Measurements from ENCODE around the gene SKOR1. TPM values are rescaled to one million over a fixed set of nuclear protein-coding genes. Genes with fewer than 3 reads are reported as not detected.

SKOR1 gene
- total RNA-seq, 1 donor from 2014 or later, result not detected

DNA sequence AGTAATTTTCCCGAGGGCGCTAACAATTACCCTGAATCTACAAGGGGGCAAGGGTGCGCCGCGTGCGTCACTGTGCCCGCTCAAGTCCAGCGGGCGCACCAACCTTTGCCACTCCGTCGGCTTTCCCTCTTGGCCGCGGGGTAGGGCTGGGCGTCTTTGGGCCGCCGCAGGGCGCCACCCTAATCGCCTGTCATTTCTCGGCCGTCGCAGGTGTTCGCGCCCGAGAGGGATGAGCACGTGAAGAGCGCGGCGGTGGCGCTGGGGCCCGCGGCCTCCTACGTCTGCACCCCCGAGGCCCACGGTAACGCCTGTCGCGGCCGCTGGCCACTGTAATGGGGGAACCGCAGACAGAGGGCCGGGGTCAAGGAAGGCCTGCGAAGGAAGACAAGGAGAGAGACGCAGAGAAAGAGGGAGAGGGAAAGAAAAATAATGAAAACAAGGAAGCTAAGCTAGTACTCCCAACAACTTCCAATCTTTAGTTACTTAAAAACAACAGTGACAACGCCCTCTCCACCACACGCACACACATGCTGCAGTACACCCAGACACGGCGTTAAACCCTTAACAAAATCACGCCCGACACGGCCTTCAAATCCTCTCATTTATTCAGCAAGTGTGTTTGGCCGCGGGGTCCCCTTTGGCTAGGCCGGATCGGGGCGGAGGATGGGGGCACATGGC lies 3.8 kb downstream of the SKOR1 start:
- H4K20me1 ChIP-seq (ENCODE audit: insufficient read depth, low read length), result peaks cover 14% of the 10 kb centered on the region
- H3K9me3 ChIP-seq (ENCODE audit: insufficient read depth, low read depth, low read length), result peaks cover 7% of the 10 kb centered on the region
- H3K9ac ChIP-seq (ENCODE audit: low read length), result no peak overlapping the region
- no peaks in the 10 kb centered on the region for H3K36me3 ChIP-seq (ENCODE audit: insufficient read depth, low read length)
- Mint-ChIP-seq H3K4me3 (ENCODE audit: unreplicated experiment) (no peak overlapping the region), H3K36me3 (ENCODE audit: low read depth, unreplicated experiment) (no peaks in the 10 kb centered on the region), H3K4me1 (ENCODE audit: low read depth, unreplicated experiment) (no peaks in the 10 kb centered on the region), H3K27me3 (ENCODE audit: low read depth, unreplicated experiment) (peaks cover 68% of the 10 kb centered on the region), H3K27ac (ENCODE audit: unreplicated experiment) (no peak overlapping the region), H3K9me3 (ENCODE audit: unreplicated experiment) (peaks cover 20% of the 10 kb centered on the region)
- no peak overlapping the region for H2AFZ ChIP-seq (ENCODE audit: low read depth, low read length)
- peak; percentile 77 for TF ChIP-seq EZH2 (IDR thresholded peaks at IDR 0.05; ENCODE audit: insufficient read depth, low read length)
- TF ChIP-seq CTCF (IDR thresholded peaks at IDR 0.05; ENCODE audit: insufficient read depth, low read depth, low read length), result no peak
- H3K4me3 ChIP-seq (ENCODE audit: insufficient read depth, low read depth, low read length), result no peak overlapping the region
- no peak overlapping the region for H3K27ac ChIP-seq (ENCODE audit: low read depth, low read length)
- H3K4me1 ChIP-seq (ENCODE audit: insufficient read depth, low read length), result peaks cover 17% of the 10 kb centered on the region
- H3K79me2 ChIP-seq (ENCODE audit: insufficient read depth, low read length), result no peaks in the 10 kb centered on the region
- peaks cover 82% of the 10 kb centered on the region for H3K27me3 ChIP-seq (ENCODE audit: insufficient read depth, low read length)
- DNase-seq (ENCODE audit: low read depth) (no peak), FAIRE-seq (no peak)
- H3K4me2 ChIP-seq (ENCODE audit: low read length), result no peak overlapping the region

GRCh38 chr15:67829647-67830504 lies 4.6 kb downstream of the SKOR1 start:
- peaks cover 21% of the 10 kb centered on the region for H3K4me1 ChIP-seq (ENCODE audit: insufficient read depth, low read length)

More at GRCh38 chr15:67829647-67830504, 4.6 kb downstream of the SKOR1 start:
- peaks cover 6% of the 10 kb centered on the region for H4K20me1 ChIP-seq (ENCODE audit: insufficient read depth, low read length)
- H3K27ac ChIP-seq (ENCODE audit: low read depth, low read length), result no peak overlapping the region
- no peaks in the 10 kb centered on the region for H3K79me2 ChIP-seq (ENCODE audit: insufficient read depth, low read length)
- H3K4me1 Mint-ChIP-seq (ENCODE audit: low read depth, unreplicated experiment), result no peaks in the 10 kb centered on the region
- no peaks in the 10 kb centered on the region for H3K36me3 Mint-ChIP-seq (ENCODE audit: low read depth, unreplicated experiment)
- no peak overlapping the region for H2AFZ ChIP-seq (ENCODE audit: low read depth, low read length)
- H3K9me3 Mint-ChIP-seq (ENCODE audit: unreplicated experiment), result peaks cover 19% of the 10 kb centered on the region
- H3K4me2 ChIP-seq (ENCODE audit: low read length), result no peak overlapping the region
- H3K36me3 ChIP-seq (ENCODE audit: insufficient read depth, low read length), result no peaks in the 10 kb centered on the region
- TF ChIP-seq CTCF (IDR thresholded peaks at IDR 0.05; ENCODE audit: insufficient read depth, low read depth, low read length), result no peak
- no peak for FAIRE-seq
- H3K9ac ChIP-seq (ENCODE audit: low read length), result no peak overlapping the region
- H3K27ac Mint-ChIP-seq (ENCODE audit: unreplicated experiment), result no peak overlapping the region
- H3K4me3 Mint-ChIP-seq (ENCODE audit: unreplicated experiment), result no peak overlapping the region
- H3K27me3 ChIP-seq (ENCODE audit: insufficient read depth, low read length), result peaks cover 82% of the 10 kb centered on the region
- H3K27me3 Mint-ChIP-seq (ENCODE audit: low read depth, unreplicated experiment), result peaks cover 66% of the 10 kb centered on the region
- no peak for DNase-seq (ENCODE audit: low read depth)
- no peak overlapping the region for H3K4me3 ChIP-seq (ENCODE audit: insufficient read depth, low read depth, low read length)
- peaks cover 6% of the 10 kb centered on the region for H3K9me3 ChIP-seq (ENCODE audit: insufficient read depth, low read depth, low read length)
